Testis (tissue), 3 donors: ENCODE measurements around the gene C5orf58. TPM values are rescaled to one million over a fixed set of nuclear protein-coding genes. Genes with fewer than 3 reads are reported as not detected.

Experiments used
- DNase-seq: peaks from one replicate; pipeline ENCODE4 v3.0.0-alpha.2; 2019
- H3K27ac ChIP-seq, 2 donors: fragments of 200-600 bp; sonication (generic); one replicate each; pipeline ENCODE4 v1.5.1; 2019
- H3K27me3 ChIP-seq: fragments of 200-600 bp; sonication (generic); one replicate; pipeline ENCODE4 v1.5.1; 2019
- H3K36me3 ChIP-seq: fragments of 200-600 bp; sonication (generic); one replicate; pipeline ENCODE4 v1.5.1; 2017; ENCODE audit warnings: low read depth; ENCODE audit errors: missing control alignments
- H3K4me1 ChIP-seq: fragments of 200-600 bp; sonication (generic); one replicate; pipeline ENCODE4 v1.5.1; 2019
- H3K4me3 ChIP-seq, 2 donors: fragments of 200-600 bp; sonication (generic); one replicate each; pipeline ENCODE4 v1.5.1; 2017 to 2019
- H3K9me3 ChIP-seq: fragments of 200-600 bp; sonication (generic); one replicate; pipeline ENCODE4 v1.5.1; 2017
- POLR2A ChIP-seq: fragments of 450-650 bp; IDR thresholded peaks from one replicate; pipeline ENCODE4 v1.6.1; 2017; ENCODE audit warnings: antibody characterized with exemption, mild to moderate bottlenecking, moderate library complexity
- WGBS, 2 donors: methylation state at CpG; one replicate each; pipeline ENCODE4 v1.1.5; 2018; 5-methylcytosine and 5-hydroxymethylcytosine counted together
- intact Hi-C: fragments of 100-400 bp; cut with DNase I; formaldehyde crosslinking; loops from one replicate; pipeline ENCODE4 v1.15.1; 2023; ENCODE audit warnings: low total_unique reads
- polyA plus RNA-seq: library from polyadenylated mRNA; stranded (reverse); fragments of 350-450 nt; fragmentation: Illumina TruSeq; extraction: RNeasy Lipid Tissue Mini Kit (QIAGEN cat#74804); gene quantifications from one replicate; pipeline ENCODE4 v1.2.3, GENCODE V29; 2014; ENCODE audit warnings: low read depth, low replicate concordance; ENCODE audit not compliant: insufficient read depth
- total RNA-seq, 2 donors: library from RNA; depleted of rRNA; stranded (reverse); fragments of >200 nt; gene quantifications; one replicate each; pipeline ENCODE4 v1.2.3, GENCODE V29; 2016
- TF ChIP-seq, protein P1 (sequence below), 3 experiments: fragments of 450-650 bp in 2 of 3; fragments of 200-600 bp in 1 of 3; sonication (generic) in 1 of 3; IDR thresholded peaks; one replicate each; pipeline ENCODE4 v1.5.1; 2016 to 2019; ENCODE audit warnings: antibody characterized with exemption in 3 of 3, mild to moderate bottlenecking in 2 of 3, moderate library complexity in 1 of 3

C5orf58 gene
- total and polyA plus RNA-seq, 3 donors from 2014 or later: 40.9 to 266 (median 72.7) TPM

DNA sequence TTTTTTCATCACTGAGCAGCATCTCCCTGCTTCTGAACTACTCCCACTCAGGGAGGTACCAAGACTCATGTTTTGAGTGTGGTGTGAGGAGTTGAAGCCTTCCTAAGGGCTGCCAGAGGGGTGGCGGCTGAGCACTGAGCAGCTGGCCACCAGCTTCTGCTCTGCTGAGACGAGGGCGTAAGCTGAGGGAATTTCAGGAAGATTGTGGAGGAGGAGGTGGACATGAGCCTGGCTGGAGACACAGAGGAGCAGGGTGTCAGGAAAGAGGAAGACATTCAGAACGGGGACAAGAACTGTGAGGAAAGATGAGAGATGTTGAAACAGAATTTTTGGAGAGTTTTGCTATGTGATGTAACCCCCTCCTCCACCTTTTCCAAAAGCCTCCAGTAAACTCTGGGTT, 57.0 kb downstream of the C5orf58 start:
- Histone ChIP-seq H3K9me3 (no peaks in the 10 kb centered on the region), H3K27ac (no peak overlapping the region), H3K27me3 (no peaks in the 10 kb centered on the region), H3K4me1 (peaks cover 8% of the 10 kb centered on the region), H3K36me3 (no peaks in the 10 kb centered on the region), H3K4me3 (no peak overlapping the region)
- no peak for TF ChIP-seq POLR2A
- TF ChIP-seq, protein P1, sequence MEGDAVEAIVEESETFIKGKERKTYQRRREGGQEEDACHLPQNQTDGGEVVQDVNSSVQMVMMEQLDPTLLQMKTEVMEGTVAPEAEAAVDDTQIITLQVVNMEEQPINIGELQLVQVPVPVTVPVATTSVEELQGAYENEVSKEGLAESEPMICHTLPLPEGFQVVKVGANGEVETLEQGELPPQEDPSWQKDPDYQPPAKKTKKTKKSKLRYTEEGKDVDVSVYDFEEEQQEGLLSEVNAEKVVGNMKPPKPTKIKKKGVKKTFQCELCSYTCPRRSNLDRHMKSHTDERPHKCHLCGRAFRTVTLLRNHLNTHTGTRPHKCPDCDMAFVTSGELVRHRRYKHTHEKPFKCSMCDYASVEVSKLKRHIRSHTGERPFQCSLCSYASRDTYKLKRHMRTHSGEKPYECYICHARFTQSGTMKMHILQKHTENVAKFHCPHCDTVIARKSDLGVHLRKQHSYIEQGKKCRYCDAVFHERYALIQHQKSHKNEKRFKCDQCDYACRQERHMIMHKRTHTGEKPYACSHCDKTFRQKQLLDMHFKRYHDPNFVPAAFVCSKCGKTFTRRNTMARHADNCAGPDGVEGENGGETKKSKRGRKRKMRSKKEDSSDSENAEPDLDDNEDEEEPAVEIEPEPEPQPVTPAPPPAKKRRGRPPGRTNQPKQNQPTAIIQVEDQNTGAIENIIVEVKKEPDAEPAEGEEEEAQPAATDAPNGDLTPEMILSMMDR (IDR thresholded peaks at IDR 0.05): no peak
- WGBS, 2 donors: 41 to 57% methylated on average over 4 of the region's 4 CpGs
- intact Hi-C loops: no loop called here
- no peak for DNase-seq

- no peak for DNase-seq
- H3K27me3 ChIP-seq: no peaks in the 10 kb centered on the region
- no peak overlapping the region for H3K27ac ChIP-seq
- TF ChIP-seq, protein P1 (IDR thresholded peaks at IDR 0.05): no peak
- TF ChIP-seq POLR2A: no peak
- intact Hi-C loops: no loop called here
- 82 to 93% methylated on average over 3 of the region's 3 CpGs for WGBS, 2 donors
- H3K36me3 ChIP-seq: no peaks in the 10 kb centered on the region
- no peaks in the 10 kb centered on the region for H3K9me3 ChIP-seq
- H3K4me1 ChIP-seq: peaks cover 8% of the 10 kb centered on the region
- no peak overlapping the region for H3K4me3 ChIP-seq
Measured at GRCh38 chr5:170290498-170290897, 57.7 kb downstream of the C5orf58 start.

DNA sequence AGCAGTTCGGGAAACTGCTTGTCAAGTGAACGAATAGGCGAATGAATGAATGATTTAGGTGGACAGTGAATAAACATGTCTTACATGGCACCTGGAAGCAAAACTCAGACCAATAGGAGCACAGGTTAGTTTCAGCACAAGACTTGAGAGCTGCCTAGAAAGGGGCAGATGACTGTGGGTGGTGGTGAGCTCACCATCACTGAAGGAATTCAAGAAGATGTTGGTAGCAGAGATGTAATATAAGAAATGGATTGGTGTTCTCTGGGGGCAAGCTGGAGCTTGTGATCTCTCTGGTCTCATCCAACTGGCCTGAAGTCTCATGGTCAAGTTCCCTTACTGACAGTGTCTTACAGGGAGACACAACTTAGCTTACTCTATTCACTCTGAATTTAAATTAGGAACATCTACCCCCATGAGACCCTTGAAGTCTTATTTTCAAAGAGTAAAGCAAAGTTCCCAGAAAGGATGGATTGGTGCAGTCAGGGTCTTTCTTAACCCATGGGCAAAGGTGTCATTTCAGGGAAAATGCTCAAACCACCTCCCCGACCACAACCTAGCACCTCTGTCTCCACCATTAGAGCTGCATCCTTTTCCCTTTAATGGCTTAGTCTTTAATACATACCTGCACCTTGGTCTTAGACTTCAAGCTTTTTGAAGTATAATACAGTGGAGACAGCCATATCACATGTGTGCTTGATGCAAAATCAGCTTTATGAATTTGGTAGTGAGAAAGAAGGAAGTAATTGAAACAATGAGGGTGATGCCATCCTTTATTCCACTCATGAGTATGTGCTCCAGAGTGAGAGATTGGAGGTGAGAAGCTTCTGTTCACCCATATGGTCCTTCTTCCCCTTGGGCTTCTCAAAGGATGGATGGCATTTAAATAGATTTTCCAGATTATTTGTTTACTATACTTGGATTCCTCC, 59.7 kb downstream of the C5orf58 start:
- 95% methylated on average over 4 of the region's 4 CpGs for WGBS, 2 donors
- H3K9me3 ChIP-seq: no peaks in the 10 kb centered on the region
- H3K27me3 ChIP-seq: no peaks in the 10 kb centered on the region
- no peak overlapping the region for H3K27ac ChIP-seq
- H3K4me3 ChIP-seq: no peak overlapping the region
- no peaks in the 10 kb centered on the region for H3K36me3 ChIP-seq
- peaks cover 5% of the 10 kb centered on the region for H3K4me1 ChIP-seq
- no peak for TF ChIP-seq POLR2A
- TF ChIP-seq, protein P1 (IDR thresholded peaks at IDR 0.05): no peak
- intact Hi-C loops: no loop called here
- no peak for DNase-seq

DNA sequence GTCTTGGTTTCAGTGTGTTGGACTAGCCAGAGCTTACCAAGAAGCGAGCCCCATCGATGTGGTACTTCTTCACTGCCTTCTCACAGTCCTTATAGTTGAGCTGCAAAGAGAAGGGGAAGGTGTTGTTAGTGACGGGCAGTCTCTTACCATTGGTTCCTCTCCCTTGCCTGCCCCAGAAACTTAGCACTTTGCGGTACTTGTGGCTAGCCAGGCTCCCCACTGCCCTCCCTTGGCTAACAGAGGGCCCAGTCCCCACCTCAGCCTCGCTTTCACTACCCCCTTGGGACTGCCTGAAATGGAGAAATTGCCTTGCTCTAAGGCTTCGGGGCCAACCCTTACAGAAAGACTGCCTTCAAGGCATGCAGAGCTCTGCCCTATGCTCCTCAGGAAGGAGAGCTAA, 60.5 kb downstream of the C5orf58 start:
- Histone ChIP-seq H3K4me1 (no peaks in the 10 kb centered on the region), H3K27me3 (no peaks in the 10 kb centered on the region), H3K27ac (no peak overlapping the region), H3K4me3 (no peak overlapping the region), H3K36me3 (no peaks in the 10 kb centered on the region), H3K9me3 (no peaks in the 10 kb centered on the region)
- intact Hi-C loops: no loop called here
- WGBS, 2 donors: 80 to 90% methylated on average over 6 of the region's 6 CpGs
- DNase-seq: no peak
- TF ChIP-seq, protein P1 (IDR thresholded peaks at IDR 0.05): no peak
- TF ChIP-seq POLR2A: no peak

- H3K9me3 ChIP-seq: no peaks in the 10 kb centered on the region
- 92 to 95% methylated on average over 3 of the region's 3 CpGs for WGBS, 2 donors
- intact Hi-C loops: no loop called here
- H3K27me3 ChIP-seq: no peaks in the 10 kb centered on the region
- no peak overlapping the region for H3K4me3 ChIP-seq
- no peaks in the 10 kb centered on the region for H3K36me3 ChIP-seq
- H3K27ac ChIP-seq: no peak overlapping the region
- H3K4me1 ChIP-seq: no peaks in the 10 kb centered on the region
- DNase-seq: no peak
- no peak for TF ChIP-seq POLR2A
- TF ChIP-seq, protein P1 (IDR thresholded peaks at IDR 0.05): no peak
Measured at GRCh38 chr5:170294057-170294456, 61.3 kb downstream of the C5orf58 start.
